Eye (tissue), 1 donor: ENCODE results near the gene NR5A1.
A peak's percentile ranks its signal among the peaks of the same experiment; 100 is the strongest.

Experiments
- DNase-seq: peaks from one replicate; pipeline ENCODE4 v3.0.0-alpha.2; 2015

NR5A1 gene

DNA sequence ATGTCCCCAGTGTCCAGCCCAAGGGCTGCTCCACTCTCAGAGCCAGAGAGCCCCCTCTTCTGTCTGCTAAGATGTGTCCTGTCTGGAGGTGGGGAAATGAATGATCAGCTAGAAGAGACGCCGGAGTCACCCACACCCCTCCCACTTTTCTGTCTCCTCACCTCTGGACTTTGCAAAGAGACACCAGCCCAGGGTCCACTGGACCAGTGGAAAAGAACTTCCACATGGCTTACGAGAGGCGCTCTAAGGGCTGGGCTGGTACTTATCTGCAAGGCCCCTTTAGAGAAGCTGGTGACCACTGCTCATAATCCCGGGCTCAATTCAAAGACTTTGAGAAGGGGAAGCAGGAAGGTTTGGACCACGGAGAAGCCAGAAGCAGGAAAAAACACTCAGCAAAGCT, 9.2 kb downstream of the NR5A1 start:
- DNase-seq, result no peak

DNA sequence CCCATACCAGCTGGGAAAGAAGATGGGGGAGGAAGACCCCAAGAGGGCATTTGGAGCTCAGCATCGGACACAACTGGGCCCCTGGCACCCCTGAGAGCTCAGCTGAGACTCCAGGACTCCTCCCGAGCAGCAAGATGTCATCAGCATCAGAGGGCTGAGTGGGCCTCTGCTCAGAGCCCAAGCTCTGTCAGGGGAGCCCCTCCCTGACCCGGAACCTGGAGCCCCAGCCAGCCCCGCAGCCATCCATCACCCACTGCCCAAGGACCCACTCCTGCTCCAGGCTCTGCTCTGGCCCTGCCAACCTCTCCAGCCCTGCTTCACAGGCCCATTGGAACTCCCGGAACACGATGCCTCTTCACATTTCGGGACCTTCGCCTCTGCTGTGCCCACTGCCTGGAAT, 9.8 kb downstream of the NR5A1 start:
- DNase-seq, result no peak

DNA sequence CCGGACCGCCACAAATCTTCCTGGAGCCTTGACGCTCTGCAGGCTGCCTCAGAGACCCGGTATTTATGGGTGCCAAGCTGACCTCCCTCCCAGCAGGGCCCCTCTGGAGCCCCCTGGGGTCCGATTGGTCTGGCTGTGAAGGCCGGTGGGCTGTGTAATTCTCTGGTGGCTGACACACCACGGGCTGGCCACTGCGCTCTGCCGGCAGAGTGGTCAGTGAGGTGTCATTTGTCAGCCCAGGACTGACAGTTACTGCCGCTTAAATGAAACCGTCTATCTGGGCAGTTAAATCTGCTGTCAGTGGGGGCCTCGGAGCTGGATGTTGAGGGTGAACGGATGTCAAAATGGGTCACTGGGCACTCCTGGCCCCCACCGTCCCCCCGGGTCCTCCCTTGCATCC, 10.7 kb downstream of the NR5A1 start:
- DNase-seq, result no peak

DNA sequence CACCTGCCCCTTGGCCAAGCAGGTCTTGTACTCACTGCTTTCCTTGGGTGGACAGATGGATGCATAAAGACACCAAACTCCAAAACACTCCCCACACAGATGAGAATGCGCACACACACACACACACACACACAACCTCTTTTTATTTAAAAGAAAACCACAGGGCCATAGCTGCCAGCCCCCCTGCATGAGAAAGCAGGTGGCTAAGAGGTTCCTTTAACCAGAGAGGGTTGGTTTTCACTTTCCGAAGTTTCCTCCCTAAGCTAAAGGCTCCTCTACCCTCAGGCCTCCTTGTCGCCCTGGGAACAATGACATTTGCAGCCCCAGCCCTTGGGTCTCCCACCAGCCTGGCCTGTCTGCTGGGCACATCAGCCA, 11.1 kb downstream of the NR5A1 start:
- no peak for DNase-seq

DNA sequence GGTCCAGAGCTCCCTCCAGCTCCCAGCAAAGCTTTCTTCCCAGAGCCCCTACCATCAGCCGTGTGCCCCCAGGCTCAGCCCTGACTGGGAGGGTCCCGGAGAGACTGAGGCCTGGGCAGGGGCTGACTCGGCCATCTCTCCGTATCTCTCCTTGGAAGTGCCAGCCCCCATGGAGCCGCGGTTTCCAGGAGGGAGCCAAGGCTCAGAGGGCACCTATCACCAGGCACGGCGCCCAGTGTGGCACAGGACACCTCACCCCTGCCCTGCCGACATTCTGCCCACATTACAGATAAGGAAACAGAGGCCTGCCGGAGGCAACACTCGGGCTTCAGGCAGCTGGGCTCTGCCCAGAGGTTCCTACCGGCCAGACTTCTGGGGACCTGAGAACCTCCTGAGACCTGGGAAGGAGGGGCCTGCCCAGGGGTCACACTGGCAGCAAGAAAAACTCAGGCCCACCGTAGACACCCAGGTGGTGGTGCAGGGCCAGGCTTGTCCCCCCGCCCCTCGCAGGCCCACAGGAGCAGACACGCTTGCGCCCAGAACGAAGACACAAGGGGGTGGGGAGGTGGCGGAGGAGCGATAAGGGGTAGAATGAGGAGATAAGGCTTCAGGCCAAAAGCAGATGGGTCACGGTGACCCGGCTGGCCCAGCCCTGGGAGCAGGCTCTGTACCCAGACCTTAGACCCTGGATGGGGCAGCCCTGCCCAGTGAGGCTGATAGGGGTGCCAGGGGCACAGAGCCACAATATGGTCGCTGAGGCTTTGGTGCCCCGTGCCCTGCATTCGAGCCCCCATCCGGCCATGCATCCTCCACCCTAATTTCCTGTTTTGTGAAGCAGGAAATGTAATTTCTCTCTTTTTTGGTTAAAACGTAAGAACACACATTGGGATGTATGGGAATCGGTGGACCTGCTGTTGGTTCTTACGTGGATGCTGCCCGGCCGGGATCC, 11.8 kb downstream of the NR5A1 start:
- DNase-seq, result no peak

DNA sequence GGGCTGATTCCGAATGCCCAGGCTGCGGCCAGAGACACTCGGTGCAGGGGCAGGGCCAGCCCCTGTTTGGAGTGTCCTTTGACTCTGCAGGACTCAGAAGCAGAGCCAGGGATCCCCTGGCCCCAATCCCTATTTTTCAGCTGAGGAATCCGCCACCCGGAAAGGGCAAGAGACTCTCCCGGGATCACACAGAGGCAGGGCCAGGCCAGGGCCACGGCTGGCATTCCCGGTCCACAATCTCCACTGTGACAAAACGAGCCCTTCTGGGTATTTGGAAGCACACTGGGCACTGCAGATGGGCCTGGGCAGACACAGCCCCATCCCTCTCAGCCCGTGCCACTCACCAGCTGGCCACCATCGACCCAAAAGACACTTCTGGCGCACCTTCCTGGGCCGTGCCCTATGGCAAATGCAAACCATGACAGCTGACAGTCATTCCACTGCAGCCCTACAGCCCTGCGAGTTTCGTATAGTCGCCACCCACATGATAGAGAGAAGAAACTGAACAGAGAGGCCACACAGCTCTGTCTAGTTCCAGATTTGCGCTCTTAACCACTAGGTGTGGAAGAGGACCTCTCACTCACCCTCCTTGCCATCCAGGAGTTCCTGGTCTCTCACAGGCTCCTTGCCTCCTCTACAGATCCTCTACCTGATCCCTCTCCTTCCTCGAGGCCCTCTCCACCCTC, 13.3 kb downstream of the NR5A1 start:
- no peak for DNase-seq

DNA sequence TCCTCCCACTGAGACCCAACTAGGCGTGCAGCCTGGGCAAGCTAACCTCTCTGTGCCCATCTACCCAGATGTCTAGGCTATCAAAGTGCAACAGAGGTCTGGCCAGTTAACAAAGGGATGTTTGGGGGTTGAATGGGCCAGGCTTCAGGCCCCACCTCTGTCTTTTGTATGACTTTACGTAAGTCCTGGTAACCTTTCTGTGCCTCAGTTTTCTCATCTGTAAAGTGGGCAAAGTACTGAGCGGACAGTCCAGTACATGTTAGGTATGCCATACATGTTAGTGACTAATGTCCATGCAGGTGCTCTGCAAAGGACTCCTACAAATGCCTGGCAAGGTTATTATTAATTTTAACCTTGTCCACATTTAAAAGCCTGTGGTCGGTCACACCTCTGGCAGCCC, 14.0 kb downstream of the NR5A1 start:
- DNase-seq, result no peak

DNA sequence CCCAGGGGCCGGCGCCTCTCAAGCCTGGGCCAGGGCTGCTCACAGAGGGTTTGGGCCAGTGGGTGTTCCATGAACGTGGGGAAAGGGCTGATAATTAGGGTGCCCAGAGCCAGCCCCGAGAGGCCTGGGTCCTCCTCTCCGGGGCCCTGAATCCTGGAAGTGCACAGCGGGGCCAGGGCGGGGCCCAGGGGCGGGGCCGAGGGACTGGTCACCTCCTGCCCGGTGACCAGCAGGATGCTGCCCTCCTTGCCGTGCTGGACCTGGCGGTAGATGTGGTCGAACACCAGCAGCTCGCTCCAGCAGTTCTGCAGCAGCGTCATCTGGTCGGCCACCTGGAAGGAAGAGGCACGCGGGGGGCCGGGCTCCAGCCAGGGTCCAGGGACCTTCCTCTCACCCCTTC, 14.4 kb downstream of the NR5A1 start:
- DNase-seq, result no peak

DNA sequence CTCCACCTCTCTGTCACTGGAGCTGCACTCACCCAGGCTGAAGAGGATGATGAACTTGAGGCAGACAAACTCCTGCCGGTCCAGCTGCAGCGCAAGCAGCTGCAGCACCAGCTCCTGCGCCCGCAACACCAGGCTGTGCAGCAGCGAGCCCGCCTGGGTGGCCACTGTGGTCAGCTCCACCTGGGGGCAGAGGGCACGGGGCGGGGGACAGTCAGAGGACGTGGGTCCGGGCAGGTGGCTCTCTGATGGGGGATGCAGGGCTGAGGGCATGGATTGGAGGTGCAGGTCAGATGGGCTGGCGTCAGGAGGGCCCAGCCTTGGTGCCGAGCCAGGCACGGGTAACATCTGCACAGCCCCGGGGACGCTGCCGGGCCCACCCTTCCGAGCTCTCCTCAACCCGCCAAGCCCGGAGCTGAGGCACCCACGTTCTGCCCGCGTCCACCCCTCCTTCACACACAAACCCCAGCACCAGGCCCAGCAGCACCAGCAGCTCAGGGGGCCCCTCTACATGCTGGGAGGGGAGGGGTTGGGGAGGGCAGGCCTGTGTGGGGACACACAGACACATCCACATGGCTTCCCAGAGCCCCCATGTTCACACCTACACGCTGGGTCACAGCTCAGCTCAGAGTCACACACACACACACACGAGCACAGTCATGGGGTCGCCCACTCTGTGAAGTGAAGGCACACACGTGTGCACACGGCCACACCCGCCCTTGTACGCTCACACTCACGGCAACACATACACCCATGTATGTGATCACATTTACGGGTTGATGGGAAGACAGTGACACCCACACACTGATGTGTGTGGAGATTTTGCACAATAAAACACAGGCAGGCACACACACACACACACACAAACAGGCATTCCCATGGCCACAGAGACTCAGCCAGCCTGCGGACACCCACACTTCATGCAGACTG, 15.9 kb downstream of the NR5A1 start:
- DNase-seq, result no peak

DNA sequence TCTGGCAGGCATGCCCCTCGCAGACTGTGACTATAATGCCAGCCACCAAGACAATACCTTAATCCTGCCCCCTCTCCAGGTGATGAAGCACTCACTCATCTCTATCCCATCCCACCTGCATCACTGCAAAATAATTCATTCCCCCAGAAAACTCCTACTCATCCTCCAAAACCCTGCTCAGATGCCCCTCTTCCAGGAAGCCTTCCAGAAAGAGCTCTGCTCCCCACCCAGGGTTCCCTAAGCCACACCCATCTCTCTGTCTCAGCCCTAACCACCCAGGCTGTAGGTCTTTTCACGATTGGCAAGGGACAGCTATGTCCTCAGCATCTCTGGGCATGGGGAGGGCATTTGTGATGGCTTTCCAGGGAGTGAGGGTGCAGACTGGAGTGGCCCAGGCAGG, 17.2 kb downstream of the NR5A1 start:
- DNase-seq, result no peak

DNA sequence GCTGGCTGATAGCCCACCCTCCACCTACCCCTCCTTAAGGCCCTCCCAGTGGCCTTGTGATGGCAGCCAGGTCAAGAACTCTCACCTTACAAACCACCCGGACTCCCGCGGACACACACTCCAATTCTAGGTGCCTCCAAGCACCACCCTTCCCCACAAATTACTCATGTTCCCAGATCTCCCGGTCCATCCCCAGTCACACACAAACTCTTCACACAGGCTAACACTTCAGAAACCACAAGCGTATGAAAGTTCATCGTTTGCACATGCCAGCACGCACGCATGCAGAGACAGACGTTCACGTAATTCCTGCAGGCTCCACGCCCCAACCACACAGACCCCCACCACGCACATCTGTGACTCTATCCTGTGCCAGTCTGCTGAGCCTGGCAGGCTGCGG, 18.0 kb downstream of the NR5A1 start:
- no peak for DNase-seq

DNA sequence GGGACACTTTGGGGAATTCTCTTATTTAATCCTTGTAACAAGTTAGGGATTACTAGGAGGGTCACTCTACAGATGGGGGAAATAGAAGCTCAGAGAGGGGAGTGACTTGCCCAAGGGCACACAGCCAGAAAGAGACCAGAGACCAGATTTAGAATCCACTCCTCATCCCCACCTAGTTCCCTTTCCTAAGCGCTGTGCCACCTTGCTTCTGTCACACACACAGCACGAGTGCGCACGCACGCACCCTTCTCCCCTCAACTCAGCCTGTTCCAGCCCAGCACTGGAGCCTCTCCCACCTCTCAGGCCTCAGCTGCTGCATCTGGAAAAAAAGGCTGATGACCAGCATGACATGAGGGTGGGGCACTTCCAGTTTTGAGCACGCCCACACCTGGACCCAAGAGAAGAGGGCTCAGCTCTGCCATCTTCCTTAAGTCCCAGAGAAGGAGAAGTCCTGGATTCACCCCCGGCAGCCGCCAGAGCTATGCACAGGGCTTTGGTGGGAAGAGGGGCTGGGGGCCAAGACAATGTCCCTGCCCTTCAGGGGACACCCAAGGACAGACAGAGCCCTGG, 18.5 kb downstream of the NR5A1 start:
- no peak for DNase-seq

DNA sequence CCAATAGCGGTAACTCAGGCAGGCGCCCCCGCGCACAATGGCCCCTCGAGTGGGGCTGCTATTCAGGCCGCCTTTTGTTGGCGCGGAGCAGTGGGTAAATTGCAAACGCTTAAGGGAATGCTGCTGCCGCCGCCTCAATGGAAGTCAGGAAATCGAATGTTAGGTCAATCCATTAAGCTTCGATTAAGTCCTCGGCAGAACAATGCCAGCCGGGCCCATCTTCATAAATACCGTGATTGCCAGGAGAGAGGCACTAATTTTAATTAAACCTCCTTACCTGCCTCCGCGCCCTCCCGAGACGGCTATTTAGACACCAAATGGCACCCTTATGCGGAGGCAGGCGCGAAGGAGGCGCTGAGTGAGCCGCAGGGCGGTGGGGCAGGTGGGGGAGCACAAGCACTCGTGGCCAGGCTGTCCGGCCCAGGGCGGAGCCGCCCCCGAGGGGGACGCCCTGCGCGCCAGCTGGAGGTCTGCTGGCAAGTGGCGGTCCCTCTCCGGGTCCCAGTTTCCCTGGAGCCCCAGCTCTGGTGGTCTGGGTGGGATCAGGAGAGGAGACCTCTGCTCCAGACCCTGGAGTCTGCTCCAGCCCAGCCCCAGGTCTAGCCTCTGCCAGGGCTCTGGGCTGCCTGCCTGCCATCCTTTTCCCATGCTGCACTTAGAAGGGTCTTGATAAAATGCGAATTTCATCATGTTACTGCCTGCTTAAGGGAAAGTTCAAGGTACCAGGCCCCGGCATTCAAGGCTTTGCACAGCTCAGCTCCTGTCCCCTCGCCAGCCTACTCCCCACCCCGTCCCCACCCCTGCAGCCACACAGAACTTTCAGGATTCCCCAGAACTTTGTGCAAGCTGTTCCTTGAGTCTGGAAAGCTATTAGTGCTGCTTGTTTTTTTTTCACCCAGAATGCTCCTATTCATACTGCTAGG, 19.7 kb downstream of the NR5A1 start:
- DNase-seq, result peak; percentile 64

DNA sequence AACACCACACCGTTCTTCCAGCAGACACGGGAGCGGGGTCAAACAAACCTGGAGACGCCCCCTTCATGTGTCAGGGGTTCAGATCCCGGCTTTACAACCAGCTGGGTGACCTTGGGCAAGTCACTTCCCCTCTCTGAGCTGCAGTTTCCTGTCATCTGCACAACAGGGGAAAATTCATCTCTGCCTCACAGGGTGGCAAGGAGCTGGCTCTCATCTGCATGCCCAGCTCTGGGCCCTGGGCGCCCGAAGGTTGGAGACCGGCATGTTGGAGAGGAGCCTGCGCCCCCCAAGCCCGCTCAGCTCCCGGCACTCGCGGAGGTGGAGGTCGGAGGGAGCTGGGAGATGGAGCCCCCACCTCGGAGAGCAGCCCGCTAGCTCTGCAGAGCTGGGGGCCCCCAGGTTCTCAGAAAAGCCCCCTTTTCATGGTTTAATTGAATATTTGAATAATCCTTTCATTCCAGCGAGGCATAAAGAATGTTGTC, 20.4 kb downstream of the NR5A1 start:
- DNase-seq, result no peak

DNA sequence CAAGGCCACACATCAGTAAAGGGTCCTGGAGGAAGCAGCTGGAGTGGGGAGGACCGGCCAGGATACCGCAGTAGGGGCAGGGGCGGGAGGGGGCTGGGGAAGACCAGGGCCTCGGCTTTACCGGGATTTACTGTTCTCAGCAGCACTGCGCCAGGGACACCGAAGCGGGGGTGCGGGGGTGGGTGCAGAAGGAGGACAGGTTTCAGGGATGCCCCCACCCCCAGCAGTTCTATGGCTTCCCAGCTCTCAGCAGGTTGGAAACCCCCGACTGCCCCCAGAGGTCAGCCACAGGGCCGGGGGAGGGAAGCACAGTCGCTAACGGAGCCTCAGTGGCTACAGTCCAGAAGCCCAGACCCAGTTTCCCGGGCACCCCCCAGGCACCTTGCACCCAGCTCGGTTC, 21.3 kb downstream of the NR5A1 start:
- no peak for DNase-seq

DNA sequence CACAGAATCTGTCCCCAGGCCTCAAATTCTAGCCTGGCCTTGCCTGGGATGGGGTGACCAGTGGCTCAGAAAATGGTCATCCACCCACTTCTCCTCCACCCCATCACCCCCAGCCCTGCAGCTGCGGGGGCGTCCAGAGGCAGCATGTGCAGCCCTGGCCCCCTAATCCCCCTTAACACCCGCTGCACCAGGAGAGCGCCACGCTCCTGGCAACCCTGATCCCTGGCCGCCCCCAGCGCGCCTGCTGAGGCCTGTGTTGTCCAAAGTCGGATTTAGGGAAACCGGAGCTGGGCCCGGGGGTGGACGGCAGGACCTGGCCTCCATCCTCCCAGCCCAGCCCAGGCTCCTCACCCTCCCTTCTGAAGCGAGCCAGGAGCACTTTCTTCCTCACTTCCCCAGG, 22.0 kb downstream of the NR5A1 start:
- no peak for DNase-seq

DNA sequence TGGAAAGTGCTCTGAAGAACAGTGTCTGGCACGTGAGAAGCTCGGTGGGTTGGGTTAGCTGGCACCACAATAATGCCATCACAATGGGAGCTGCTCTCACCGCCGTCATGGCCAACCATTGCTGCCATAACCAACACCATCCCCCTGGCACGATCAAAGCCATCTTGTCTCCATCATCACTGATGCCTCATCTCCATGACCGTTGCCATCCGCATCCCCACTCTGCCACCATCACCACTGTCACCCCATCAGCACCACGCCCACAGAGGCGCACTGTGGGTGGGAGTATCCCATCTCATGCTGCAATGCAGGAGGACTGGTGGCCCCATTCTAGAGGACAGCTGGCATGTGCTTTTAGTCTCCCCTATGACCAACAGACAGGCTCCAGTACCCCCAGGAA, 23.7 kb downstream of the NR5A1 start:
- no peak for DNase-seq

DNA sequence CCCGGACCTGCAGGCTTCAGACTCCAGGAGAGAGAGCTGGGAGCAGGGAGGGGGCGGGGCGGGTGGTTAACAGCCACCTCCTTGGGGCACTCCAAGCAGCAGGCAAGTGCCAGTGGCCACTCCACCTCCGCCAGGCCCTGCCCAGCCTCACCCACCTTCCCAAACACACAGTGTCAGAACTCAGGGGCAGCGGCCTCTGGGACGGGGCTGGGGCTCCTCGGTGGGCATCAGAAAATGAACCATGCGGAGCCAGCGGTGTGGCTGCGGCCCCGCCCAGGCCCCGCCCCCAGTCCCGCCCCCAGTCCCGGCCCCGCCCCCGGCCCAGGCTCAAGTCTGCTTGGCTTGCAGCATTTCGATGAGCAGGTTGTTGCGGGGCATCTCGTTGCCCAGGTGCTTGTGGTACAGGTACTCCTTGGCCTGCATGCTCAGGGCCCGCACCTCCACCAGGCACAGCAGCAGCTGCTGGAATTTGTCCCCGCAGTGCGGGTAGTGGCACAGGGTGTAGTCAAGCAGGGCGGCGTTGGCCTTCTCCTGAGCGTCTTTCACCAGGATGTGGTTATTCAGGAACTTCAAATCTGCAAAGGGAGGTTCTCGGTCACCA, 24.7 kb downstream of the NR5A1 start:
- DNase-seq, result no peak

DNA sequence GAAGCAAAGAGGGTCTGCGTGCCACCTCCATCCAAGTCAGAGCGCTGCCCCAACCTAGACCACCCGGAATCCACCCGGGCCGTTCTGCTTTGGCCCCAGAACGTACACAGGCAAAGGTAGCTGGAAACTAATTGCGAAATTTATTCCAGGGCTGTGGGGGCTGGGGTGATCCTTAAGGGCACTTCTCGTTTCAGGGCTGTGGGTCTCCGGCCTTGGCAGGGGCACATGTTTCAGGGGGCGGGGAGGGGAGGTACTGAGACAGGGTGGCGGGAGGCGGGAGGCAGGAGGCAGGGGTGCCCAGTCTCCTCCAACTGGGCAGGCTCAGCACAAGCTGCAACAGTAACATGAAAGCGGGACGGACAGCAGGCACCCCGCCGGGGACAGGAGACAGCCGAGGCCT, 26.1 kb downstream of the NR5A1 start:
- no peak for DNase-seq

DNA sequence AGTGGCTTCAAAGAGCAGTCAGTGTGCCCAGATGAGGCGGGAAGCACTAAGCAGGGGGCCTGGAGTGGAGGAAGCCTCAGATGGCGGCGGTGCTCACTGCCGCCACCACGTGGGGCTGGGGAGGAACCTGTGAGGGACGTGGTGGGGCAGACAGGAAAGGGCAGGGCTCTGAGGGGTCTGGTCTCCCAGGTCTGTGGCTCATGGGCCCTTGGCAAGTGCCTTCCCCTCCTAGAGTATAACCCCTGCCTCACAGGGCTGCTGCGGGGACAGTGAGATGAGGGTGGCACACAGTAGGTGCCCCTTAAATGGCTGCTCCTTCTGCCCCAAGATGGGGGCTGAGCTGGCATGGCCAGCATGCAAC, 26.6 kb downstream of the NR5A1 start:
- peak; percentile 58 for DNase-seq

DNA sequence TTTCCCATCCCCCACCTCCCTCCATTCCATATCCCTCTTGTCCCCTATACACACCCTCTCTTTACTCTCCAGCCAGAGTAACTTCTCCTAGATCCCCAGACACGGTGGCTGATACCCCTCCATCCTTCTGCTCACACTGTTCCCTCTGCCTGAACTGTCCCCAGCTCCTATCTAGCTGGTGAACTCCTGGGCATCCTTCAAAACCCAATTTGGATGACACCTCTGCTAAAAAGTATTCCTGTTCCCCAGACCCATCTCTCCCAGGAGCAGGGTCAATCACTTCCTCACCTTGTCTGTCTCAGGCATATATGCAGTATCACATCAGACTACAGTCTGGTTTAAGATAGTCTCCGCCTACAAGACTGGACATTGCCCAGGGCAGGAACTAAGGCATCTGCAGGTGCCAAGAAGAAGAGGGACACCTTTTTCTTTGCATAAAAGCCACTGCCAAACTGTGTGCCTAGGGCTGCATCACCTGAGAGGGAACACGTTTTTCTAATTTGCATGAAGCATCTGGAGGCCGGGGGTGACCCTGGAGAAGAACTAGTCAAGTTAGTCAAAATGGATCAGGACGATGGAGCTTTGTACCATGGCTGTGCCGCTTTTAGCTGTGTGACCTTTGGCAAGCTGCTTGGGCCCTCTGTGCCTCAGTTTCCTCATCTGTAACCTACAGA, 27.1 kb downstream of the NR5A1 start:
- no peak for DNase-seq
